HepG2 (cell line): ENCODE data around the gene USP19. TPM values are rescaled to one million over a fixed set of nuclear protein-coding genes. Genes with fewer than 3 reads are reported as not detected.

Experiments used
- ATRX ChIP-seq: sonication (generic); formaldehyde crosslinking; IDR thresholded peaks from 2 replicates; pipeline ENCODE4 v1.4.0; 2020; ENCODE audit warnings: missing genetic modification reagents, borderline replicate concordance
- DRAP1 ChIP-seq: IDR thresholded peaks from 2 replicates; pipeline ENCODE4 v1.6.1; 2016; ENCODE audit warnings: missing genetic modification reagents, missing compliant biosample characterization
- ELF1 ChIP-seq: sonication (generic); formaldehyde crosslinking; IDR thresholded peaks from 2 replicates; pipeline ENCODE4 v1.4.0; 2020; ENCODE audit warnings: missing genetic modification reagents
- MNT ChIP-seq: fragments of 450-650 bp; IDR thresholded peaks from 2 replicates; pipeline ENCODE4 v1.6.1; 2016
- NAIF1 ChIP-seq: sonication (generic); formaldehyde crosslinking; IDR thresholded peaks from 2 replicates; pipeline ENCODE4 v1.5.0; 2020; ENCODE audit warnings: mild to moderate bottlenecking, missing genetic modification reagents, borderline replicate concordance
- NCOA2 ChIP-seq: sonication (generic); formaldehyde crosslinking; IDR thresholded peaks from 2 replicates; pipeline ENCODE4 v1.8.0; 2022; ENCODE audit warnings: inconsistent platforms
- NFIB ChIP-seq: sonication (generic); formaldehyde crosslinking; IDR thresholded peaks from 2 replicates; pipeline ENCODE4 v1.9.0; 2021; ENCODE audit warnings: missing genetic modification reagents, mild to moderate bottlenecking, borderline replicate concordance
- PLRG1 ChIP-seq: fragments of 450-650 bp; conservative IDR thresholded peaks from 2 replicates; pipeline ENCODE4 v1.6.1; 2016
- REL ChIP-seq: sonication (generic); formaldehyde crosslinking; conservative IDR thresholded peaks from 2 replicates; pipeline ENCODE4 v1.8.0; 2022; ENCODE audit warnings: mild to moderate bottlenecking, missing genetic modification reagents, moderate library complexity
- SMARCE1 ChIP-seq: fragments of 450-650 bp; IDR thresholded peaks from 2 replicates; pipeline ENCODE4 v1.6.1; 2017; ENCODE audit warnings: borderline replicate concordance
- TBP ChIP-seq: sonication (generic); formaldehyde crosslinking; IDR thresholded peaks from 2 replicates; pipeline ENCODE4 v1.5.0; 2020; ENCODE audit warnings: missing genetic modification reagents
- THAP11 ChIP-seq: IDR thresholded peaks from 2 replicates; pipeline ENCODE4 v1.6.1; 2016; ENCODE audit warnings: missing biosample characterization, missing genetic modification reagents
- WIZ ChIP-seq: sonication (generic); formaldehyde crosslinking; IDR thresholded peaks from 2 replicates; pipeline ENCODE4 v1.5.1; 2020; ENCODE audit warnings: mild to moderate bottlenecking, missing genetic modification reagents
- ZBTB10 ChIP-seq: sonication (generic); formaldehyde crosslinking; IDR thresholded peaks from 2 replicates; pipeline ENCODE4 v1.4.0; 2020; ENCODE audit warnings: missing genetic modification reagents, borderline replicate concordance
- ZFY ChIP-seq: sonication (generic); formaldehyde crosslinking; IDR thresholded peaks from 2 replicates; pipeline ENCODE4 v1.4.0; 2020; ENCODE audit warnings: missing genetic modification reagents
- ZNF232 ChIP-seq: sonication (generic); formaldehyde crosslinking; IDR thresholded peaks from 2 replicates; pipeline ENCODE4 v1.4.0; 2020; ENCODE audit warnings: missing genetic modification reagents, borderline replicate concordance
- ZNF382 ChIP-seq: sonication (generic); formaldehyde crosslinking; IDR thresholded peaks from 2 replicates; pipeline ENCODE4 v1.5.0; 2020; ENCODE audit warnings: missing genetic modification reagents, mild to moderate bottlenecking, borderline replicate concordance
- ZNF414 ChIP-seq: sonication (generic); formaldehyde crosslinking; IDR thresholded peaks from 2 replicates; pipeline ENCODE4 v1.5.0; 2020; ENCODE audit warnings: missing genetic modification reagents
- ZNF431 ChIP-seq: sonication (generic); formaldehyde crosslinking; IDR thresholded peaks from 2 replicates; pipeline ENCODE4 v1.9.0; 2022; ENCODE audit warnings: missing genetic modification reagents, low read depth, mild to moderate bottlenecking, borderline replicate concordance
- ZNF557 ChIP-seq: sonication (generic); formaldehyde crosslinking; IDR thresholded peaks from 2 replicates; pipeline ENCODE4 v1.4.0; 2020; ENCODE audit warnings: missing genetic modification reagents
- ZNF775 ChIP-seq: sonication (generic); formaldehyde crosslinking; IDR thresholded peaks from 2 replicates; pipeline ENCODE4 v1.4.0; 2020; ENCODE audit warnings: missing genetic modification reagents, mild to moderate bottlenecking, moderate library complexity, borderline replicate concordance
- ZNF83 ChIP-seq: sonication (generic); formaldehyde crosslinking; IDR thresholded peaks from 2 replicates; pipeline ENCODE4 v1.4.0; 2020; ENCODE audit warnings: missing genetic modification reagents, mild to moderate bottlenecking, borderline replicate concordance
- polyA plus RNA-seq, 8 experiments: library from polyadenylated mRNA; depleted of rRNA in 3 of 8; stranded (reverse) in 7 of 8; unstranded in 1 of 8; fragments of >200 nt; fragmentation: Illumina TruSeq in 4 of 8; extraction: Trizol in 4 of 8; gene quantifications; 2 replicates each; pipeline versions ENCODE4 v1.2.1 to v1.2.3, GENCODE V29; 2011 to 2016; ENCODE audit warnings: low read depth in 4 of 8, missing spikeins in 1 of 8, mixed read lengths in 1 of 8; ENCODE audit not compliant: insufficient read depth in 1 of 8
- total RNA-seq, 5 experiments: library from RNA; depleted of rRNA; stranded (reverse); fragments of >200 nt; fragmentation: Illumina TruSeq; extraction: Trizol; gene quantifications; 2 replicates each; pipeline ENCODE4 v1.2.3, GENCODE V29; 2016; ENCODE audit warnings: low read depth in 1 of 5
- TF ChIP-seq, protein P1 (sequence below): sonication (generic); formaldehyde crosslinking; conservative IDR thresholded peaks from 2 replicates; pipeline ENCODE4 v1.4.0; 2020; ENCODE audit warnings: missing genetic modification reagents

The USP19 gene
- total and polyA plus RNA-seq, 2 of the 13 experiments (the other 11 are each of a cell fraction or from before 2014, with no cell fraction given), result 28.3 to 31.7 TPM

DNA sequence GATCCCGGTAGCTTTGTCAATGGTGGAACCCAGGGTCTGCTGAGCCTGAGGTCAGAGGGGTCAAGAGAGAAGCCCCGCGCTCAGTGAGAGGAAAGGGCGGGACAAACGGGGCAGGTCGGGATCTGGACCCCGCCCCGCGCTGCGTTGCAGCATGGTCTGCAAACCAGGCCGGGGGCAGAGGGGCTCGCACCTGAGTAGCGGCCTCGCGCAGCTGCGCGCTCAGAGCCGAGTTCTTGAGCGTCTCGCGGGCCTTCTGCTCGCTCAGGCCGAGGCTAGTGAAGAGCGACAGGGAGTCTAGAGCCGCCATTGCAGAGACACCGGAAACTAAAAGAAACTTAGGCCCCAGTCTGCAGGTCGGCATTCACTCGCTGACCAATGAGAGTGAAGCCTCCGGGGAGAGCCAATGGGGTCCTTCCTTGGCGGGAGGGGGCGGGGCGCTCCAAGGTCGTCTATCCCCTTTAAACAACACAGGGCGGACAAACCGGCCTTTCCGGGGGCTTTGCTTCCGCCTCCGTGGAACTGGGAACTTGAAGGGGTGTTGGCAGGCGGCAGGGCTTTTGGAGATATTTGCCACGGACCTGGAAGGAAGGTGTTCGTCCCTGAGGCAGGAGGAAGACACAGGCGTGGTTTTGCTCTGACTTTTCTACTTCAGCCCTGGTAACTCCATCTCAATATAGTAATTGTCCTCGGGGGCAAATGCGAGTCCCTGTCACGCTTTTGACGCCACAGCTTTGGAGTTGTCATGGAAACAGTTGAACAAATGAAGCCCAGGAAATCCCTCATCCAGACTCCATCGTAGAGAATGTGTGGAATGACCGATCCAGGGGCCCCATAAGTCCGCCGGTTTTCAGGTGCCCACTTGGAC, 16.0 kb downstream of the USP19 start, which contains the start of gene QARS1 (continued):
- TF ChIP-seq MNT (peak; percentile 18; the same call in 1 of the 2 replicates), DRAP1 (peak; percentile 92), REL (CRISPR knock-in tag) (no peak), ZNF232 (CRISPR knock-in tag) (no peak; the same call in 1 of the 2 replicates), ZNF431 (CRISPR knock-in tag) (peak; percentile 60; the same call in 1 of the 2 replicates), SMARCE1 (no peak), WIZ (CRISPR knock-in tag) (no peak), THAP11 (peak; percentile 86), ZBTB10 (no peak), ELF1 (CRISPR knock-in tag) (peak; percentile 83), ZNF557 (CRISPR knock-in tag) (no peak), ZFY (peak; percentile 94), ZNF414 (peak; percentile 98), TBP (no peak), NCOA2 (CRISPR knock-in tag) (peak; percentile 13; the same call in 1 of the 2 replicates), ZNF775 (CRISPR knock-in tag) (0 out of 2 replicates have a peak, but pooled peaks have one; percentile 46), ZNF83 (CRISPR knock-in tag) (no peak), ATRX (CRISPR knock-in tag) (no peak), NAIF1 (no peak), ZNF382 (no peak), PLRG1 (no peak), NFIB (no peak)
- TF ChIP-seq, protein P1, sequence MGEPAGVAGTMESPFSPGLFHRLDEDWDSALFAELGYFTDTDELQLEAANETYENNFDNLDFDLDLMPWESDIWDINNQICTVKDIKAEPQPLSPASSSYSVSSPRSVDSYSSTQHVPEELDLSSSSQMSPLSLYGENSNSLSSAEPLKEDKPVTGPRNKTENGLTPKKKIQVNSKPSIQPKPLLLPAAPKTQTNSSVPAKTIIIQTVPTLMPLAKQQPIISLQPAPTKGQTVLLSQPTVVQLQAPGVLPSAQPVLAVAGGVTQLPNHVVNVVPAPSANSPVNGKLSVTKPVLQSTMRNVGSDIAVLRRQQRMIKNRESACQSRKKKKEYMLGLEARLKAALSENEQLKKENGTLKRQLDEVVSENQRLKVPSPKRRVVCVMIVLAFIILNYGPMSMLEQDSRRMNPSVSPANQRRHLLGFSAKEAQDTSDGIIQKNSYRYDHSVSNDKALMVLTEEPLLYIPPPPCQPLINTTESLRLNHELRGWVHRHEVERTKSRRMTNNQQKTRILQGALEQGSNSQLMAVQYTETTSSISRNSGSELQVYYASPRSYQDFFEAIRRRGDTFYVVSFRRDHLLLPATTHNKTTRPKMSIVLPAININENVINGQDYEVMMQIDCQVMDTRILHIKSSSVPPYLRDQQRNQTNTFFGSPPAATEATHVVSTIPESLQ (CRISPR knock-in tag), result no peak
